ENCODE measurements around the gene NTM.

GRCh38 chr11:131713529-131714134 is 343.2 kb downstream of the NTM start:
- TF ChIP-seq CTCF (IDR thresholded peaks at IDR 0.05) (no peak), POLR2AphosphoS5 (IDR thresholded peaks at IDR 0.05) (no peak)
